Prostate gland (tissue), 2 donors: Measurements from ENCODE around the gene MYO16.

Experiments
- POLR2A ChIP-seq: fragments of 450-650 bp; IDR thresholded peaks from one replicate; pipeline ENCODE4 v1.6.1; 2016; ENCODE audit warnings: antibody characterized with exemption, mild to moderate bottlenecking
- POLR2AphosphoS5 ChIP-seq: sonication (generic); formaldehyde crosslinking; IDR thresholded peaks from one replicate; pipeline ENCODE4 v1.6.1; 2017; ENCODE audit warnings: antibody characterized with exemption
- TF ChIP-seq, protein P1 (sequence below), 4 experiments: fragments of 200-600 bp in 2 of 4; fragments of 450-650 bp in 2 of 4; sonication (generic) in 2 of 4; IDR thresholded peaks; 1 replicate in 3 of 4; 2 replicates in 1 of 4; pipeline ENCODE4 v1.5.1; 2016 to 2019; ENCODE audit warnings: antibody characterized with exemption in 4 of 4, mild to moderate bottlenecking in 2 of 4, moderate library complexity in 2 of 4

DNA sequence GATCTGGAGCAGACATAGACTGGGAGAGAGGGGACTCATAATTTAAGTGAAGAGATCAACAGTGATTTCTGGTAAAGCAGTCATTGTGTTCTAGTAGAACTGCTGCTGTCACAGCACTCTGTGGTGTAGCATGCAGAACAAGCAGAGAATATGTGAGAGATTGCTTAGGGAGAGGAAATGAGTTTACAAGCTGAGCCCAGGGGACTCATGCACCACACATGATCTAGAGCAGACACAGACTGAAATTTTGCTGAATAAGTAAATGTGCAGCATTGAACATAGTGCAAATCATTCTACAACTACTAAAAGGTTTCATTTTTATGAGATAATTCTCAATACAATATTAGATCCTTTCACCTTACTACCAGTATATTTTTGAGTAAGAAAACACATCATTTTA, 125.7 kb downstream of the MYO16 start:
- TF ChIP-seq, protein P1, sequence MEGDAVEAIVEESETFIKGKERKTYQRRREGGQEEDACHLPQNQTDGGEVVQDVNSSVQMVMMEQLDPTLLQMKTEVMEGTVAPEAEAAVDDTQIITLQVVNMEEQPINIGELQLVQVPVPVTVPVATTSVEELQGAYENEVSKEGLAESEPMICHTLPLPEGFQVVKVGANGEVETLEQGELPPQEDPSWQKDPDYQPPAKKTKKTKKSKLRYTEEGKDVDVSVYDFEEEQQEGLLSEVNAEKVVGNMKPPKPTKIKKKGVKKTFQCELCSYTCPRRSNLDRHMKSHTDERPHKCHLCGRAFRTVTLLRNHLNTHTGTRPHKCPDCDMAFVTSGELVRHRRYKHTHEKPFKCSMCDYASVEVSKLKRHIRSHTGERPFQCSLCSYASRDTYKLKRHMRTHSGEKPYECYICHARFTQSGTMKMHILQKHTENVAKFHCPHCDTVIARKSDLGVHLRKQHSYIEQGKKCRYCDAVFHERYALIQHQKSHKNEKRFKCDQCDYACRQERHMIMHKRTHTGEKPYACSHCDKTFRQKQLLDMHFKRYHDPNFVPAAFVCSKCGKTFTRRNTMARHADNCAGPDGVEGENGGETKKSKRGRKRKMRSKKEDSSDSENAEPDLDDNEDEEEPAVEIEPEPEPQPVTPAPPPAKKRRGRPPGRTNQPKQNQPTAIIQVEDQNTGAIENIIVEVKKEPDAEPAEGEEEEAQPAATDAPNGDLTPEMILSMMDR (IDR thresholded peaks at IDR 0.05): no peak
- TF ChIP-seq POLR2AphosphoS5 (no peak), POLR2A (no peak)
